Adrenal gland (tissue), 12 donors: ENCODE data around the gene KCNJ8. TPM values are rescaled to one million over a fixed set of nuclear protein-coding genes. Genes with fewer than 3 reads are reported as not detected.

Source experiments
- DNase-seq, 7 donors: peaks; one replicate each; pipeline ENCODE4 v3.0.0-alpha.2; 2019 to 2020
- H3K27ac ChIP-seq, 5 donors: fragments of 200-600 bp; sonication (generic) in 4 of 5; 1 replicate in 3 of 5; 2 replicates in 2 of 5; pipeline versions ENCODE4 v1.5.1 to v1.8.0; 2016 to 2020; ENCODE audit warnings: mild to moderate bottlenecking in 1 of 5
- H3K27me3 ChIP-seq: fragments of 200-600 bp; 2 replicates; pipeline ENCODE4 v1.8.0; 2021
- H3K36me3 ChIP-seq, 2 donors: fragments of 200-600 bp; replicated peaks in 1 of 2; 1 replicate in 1 of 2; 2 replicates in 1 of 2; pipeline versions ENCODE4 v1.5.1 to v1.8.0; 2018 to 2022
- H3K4me1 ChIP-seq, 2 donors: fragments of 200-600 bp; replicated peaks in 1 of 2; 1 replicate in 1 of 2; 2 replicates in 1 of 2; pipeline versions ENCODE4 v1.5.1 to v1.8.0; 2018 to 2021
- H3K4me3 ChIP-seq, 4 donors: fragments of 200-600 bp; sonication (generic) in 3 of 4; one replicate each; pipeline ENCODE4 v1.5.1; 2016 to 2018
- H3K9me3 ChIP-seq, 3 donors: fragments of 200-600 bp; sonication (generic) in 1 of 3; replicated peaks in 1 of 3; 1 replicate in 2 of 3; 2 replicates in 1 of 3; pipeline versions ENCODE4 v1.5.1 to v1.8.0; 2016 to 2021
- POLR2A ChIP-seq, 2 donors: fragments of 450-650 bp; IDR thresholded peaks; one replicate each; pipeline ENCODE4 v1.6.1; 2017; ENCODE audit warnings: antibody characterized with exemption in 2 of 2, mild to moderate bottlenecking in 2 of 2, moderate library complexity in 1 of 2
- WGBS, 4 donors: extraction: QIAGEN DNeasy Blood & Tissue Kit in 2 of 4; methylation state at CpG; one replicate each; pipeline versions ENCODE4 v1.1.5 to v1.1.7; 2013 to 2017; 5-methylcytosine and 5-hydroxymethylcytosine counted together
- intact Hi-C, 2 donors: fragments of 100-400 bp; cut with DNase I; formaldehyde crosslinking; loops; one replicate each; pipeline versions ENCODE4 v1.14.1 to v1.15.0; 2022 to 2023
- polyA plus RNA-seq, 3 donors: library from polyadenylated mRNA; stranded (reverse); fragments of 200-250 nt in 2 of 3; fragments of 350-450 nt in 1 of 3; fragmentation: Illumina TruSeq in 1 of 3; extraction: RNeasy Lipid Tissue Mini Kit (QIAGEN cat#74804) in 1 of 3; gene quantifications; one replicate each; pipeline ENCODE4 v1.2.3, GENCODE V29; 2013 to 2014
- total RNA-seq, 9 donors: library from RNA; depleted of rRNA in 4 of 9; stranded (reverse); fragments of >200 nt in 4 of 9; fragments of 120-200 nt in 1 of 9; fragmentation: NEBNext Ultra II Directional in 1 of 9; extraction: Animal tissue kit (Norgen Biotek cat#: 25700) in 1 of 9; gene quantifications; one replicate each; pipeline versions ENCODE4 v1.1.0 to v1.2.4, GENCODE V29; 2013 to 2023
- TF ChIP-seq, protein P1 (sequence below), 6 experiments: fragments of 450-650 bp in 4 of 6; fragments of 200-600 bp in 2 of 6; sonication (generic) in 1 of 6; IDR thresholded peaks; 1 replicate in 5 of 6; 2 replicates in 1 of 6; pipeline versions ENCODE4 v1.5.1 to v1.8.0; 2016 to 2021; ENCODE audit warnings: antibody characterized with exemption in 6 of 6, mild to moderate bottlenecking in 2 of 6, moderate library complexity in 1 of 6
- donor health status: healthy with polysubstance abuse.
- donor health status: Bipolar disorder and iron deficiency.
- donor health status: DM: yes; HTN: yes; CAD: no.
- donor health status: DM: no; HTN: no; CAD: no.
- donor health status: DM: no; HTN: no; CAD: no.
- donor health status: DM: yes; HTN: yes; CAD: no.

The KCNJ8 gene
- total and polyA plus RNA-seq, 12 donors: 7.9 to 70.5 (median 30.7) TPM

DNA sequence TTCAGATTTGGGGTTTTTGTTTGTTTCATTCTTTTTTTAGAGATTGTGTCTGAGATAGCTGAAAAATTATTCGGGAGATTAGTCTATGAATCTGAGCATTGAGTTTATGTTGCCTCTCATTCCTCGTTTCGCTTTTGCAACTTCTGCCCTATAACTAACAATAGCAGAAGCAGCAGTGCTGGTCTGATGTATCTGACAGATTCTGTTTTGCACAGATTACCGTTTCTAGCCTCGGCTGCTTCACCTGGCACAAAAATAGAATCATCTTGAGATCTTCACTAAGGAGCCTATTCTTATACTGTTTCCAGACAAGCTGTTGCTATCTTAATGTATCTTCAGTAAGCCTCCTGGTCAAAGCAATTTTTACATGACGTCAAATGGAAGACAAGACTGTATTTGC, 29.2 kb downstream of the KCNJ8 start:
- no peak for DNase-seq
- WGBS, 4 donors: 76 to 90% (median 83%) methylated on average over 6 of the region's 6 CpGs
- no peaks in the 10 kb centered on the region for H3K9me3 ChIP-seq
- H3K4me1 ChIP-seq: no peaks in the 10 kb centered on the region
- no peak for TF ChIP-seq POLR2A (IDR thresholded peaks at IDR 0.05)
- TF ChIP-seq, protein P1, sequence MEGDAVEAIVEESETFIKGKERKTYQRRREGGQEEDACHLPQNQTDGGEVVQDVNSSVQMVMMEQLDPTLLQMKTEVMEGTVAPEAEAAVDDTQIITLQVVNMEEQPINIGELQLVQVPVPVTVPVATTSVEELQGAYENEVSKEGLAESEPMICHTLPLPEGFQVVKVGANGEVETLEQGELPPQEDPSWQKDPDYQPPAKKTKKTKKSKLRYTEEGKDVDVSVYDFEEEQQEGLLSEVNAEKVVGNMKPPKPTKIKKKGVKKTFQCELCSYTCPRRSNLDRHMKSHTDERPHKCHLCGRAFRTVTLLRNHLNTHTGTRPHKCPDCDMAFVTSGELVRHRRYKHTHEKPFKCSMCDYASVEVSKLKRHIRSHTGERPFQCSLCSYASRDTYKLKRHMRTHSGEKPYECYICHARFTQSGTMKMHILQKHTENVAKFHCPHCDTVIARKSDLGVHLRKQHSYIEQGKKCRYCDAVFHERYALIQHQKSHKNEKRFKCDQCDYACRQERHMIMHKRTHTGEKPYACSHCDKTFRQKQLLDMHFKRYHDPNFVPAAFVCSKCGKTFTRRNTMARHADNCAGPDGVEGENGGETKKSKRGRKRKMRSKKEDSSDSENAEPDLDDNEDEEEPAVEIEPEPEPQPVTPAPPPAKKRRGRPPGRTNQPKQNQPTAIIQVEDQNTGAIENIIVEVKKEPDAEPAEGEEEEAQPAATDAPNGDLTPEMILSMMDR (IDR thresholded peaks at IDR 0.05): no peak
- H3K27me3 ChIP-seq: no peaks in the 10 kb centered on the region
- no peaks in the 10 kb centered on the region for H3K36me3 ChIP-seq
- H3K4me3 ChIP-seq: no peak overlapping the region
- intact Hi-C loops: no loop called here
- no peak overlapping the region for H3K27ac ChIP-seq

DNA sequence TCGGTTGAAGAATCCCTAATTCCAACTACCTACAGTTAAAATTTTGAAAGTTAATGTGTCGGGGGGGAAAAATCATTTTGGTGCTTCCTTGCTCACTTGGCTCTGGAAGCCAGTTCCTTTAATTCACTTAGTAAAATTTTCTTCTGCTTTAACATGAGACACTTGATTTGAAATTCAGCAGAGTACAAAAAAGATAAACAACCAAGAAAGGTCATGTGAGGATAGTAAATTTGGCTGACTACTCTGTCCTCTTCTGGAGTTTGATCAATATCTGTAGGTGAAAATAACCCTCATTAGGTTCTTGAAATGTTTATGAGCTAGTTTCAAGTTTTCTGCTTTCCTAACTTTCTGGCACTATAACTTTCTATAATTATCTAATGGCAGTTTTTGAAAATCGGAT, 43.4 kb downstream of the KCNJ8 start:
- no peak overlapping the region for H3K4me3 ChIP-seq
- no peak for DNase-seq
- WGBS, 4 donors: 70 to 79% (median 76%) methylated on average over 3 of the region's 3 CpGs
- no peaks in the 10 kb centered on the region for H3K36me3 ChIP-seq
- no peaks in the 10 kb centered on the region for H3K9me3 ChIP-seq
- no peaks in the 10 kb centered on the region for H3K27me3 ChIP-seq
- intact Hi-C loops: no loop called here
- H3K4me1 ChIP-seq: no peaks in the 10 kb centered on the region
- TF ChIP-seq, protein P1 (IDR thresholded peaks at IDR 0.05): no peak
- no peak for TF ChIP-seq POLR2A (IDR thresholded peaks at IDR 0.05)
- H3K27ac ChIP-seq: no peak overlapping the region

DNA sequence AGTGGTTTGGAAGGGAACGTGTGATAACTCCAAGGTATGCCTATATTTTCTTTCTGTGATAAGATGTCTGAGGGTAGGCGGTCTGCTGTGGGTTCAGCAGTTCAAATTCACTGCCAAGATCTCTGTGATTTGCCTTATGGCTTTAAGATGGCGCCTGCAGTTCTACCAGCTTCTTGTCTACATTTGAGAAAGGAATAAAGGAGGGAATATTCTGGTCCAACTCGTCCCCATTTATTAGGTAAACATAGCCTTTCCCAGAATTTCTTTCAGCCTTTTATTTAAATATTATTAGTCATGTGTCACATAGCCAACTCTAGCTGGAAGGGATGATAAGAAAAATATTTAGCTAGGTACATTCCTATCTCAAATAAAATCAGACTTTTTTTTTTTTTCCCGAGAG, 48.8 kb downstream of the KCNJ8 start:
- DNase-seq: no peak
- no peaks in the 10 kb centered on the region for H3K4me1 ChIP-seq

DNA sequence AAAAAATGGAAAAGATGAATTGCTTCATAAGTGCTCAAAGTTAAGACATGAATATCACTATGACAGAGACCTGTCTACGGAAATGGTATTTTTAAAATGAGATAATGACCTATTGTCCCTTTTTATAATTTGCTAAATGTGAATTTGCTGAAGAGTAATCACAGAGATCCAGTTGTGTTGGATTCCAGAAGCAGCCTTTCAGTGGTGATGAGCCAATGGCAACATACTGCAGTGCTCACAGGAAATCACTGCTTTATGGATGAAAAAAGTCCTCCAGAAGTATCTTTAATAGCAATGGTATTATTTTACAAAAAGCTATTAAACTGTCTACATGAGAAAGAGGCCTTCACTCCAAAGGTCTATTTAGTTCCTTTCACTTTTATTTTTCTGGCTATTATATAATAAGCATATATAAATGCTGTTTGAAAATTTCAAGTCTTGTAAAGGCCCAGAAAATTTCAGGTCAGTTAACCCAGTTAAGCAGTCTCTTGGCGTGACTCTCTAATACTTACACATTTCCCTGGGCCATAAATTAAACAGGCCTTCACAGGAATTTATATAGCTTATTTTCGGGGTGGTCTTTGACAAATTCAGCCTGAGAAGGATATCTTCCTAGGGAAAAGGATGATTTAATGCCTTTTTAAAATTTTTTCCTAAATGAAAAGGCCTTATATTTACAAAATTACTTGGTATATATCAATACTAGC, 55.4 kb downstream of the KCNJ8 start:
- Histone ChIP-seq H3K27me3 (no peaks in the 10 kb centered on the region), H3K36me3 (no peaks in the 10 kb centered on the region), H3K9me3 (no peaks in the 10 kb centered on the region), H3K4me1 (no peaks in the 10 kb centered on the region), H3K4me3 (no peak overlapping the region), H3K27ac (peak overlapping the region in 2 of 5 donors; percentile 23 to 36)
- intact Hi-C loops: no loop called here
- TF ChIP-seq POLR2A (IDR thresholded peaks at IDR 0.05): no peak
- TF ChIP-seq, protein P1 (IDR thresholded peaks at IDR 0.05): no peak
- WGBS, 4 donors: 68 to 69% (median 68%) methylated on average over 3 of the region's 3 CpGs
- peak in 1 of 7 donors; percentile 3 for DNase-seq

More for the DNA sequence above, 48.8 kb downstream of the KCNJ8 start:
- Histone ChIP-seq H3K4me3 (no peak overlapping the region), H3K36me3 (no peaks in the 10 kb centered on the region), H3K27me3 (no peaks in the 10 kb centered on the region), H3K27ac (no peak overlapping the region), H3K9me3 (no peaks in the 10 kb centered on the region)
- TF ChIP-seq, protein P1 (IDR thresholded peaks at IDR 0.05): no peak
- no peak for TF ChIP-seq POLR2A (IDR thresholded peaks at IDR 0.05)
- 63 to 67% (median 64%) methylated on average over 5 of the region's 5 CpGs for WGBS, 4 donors
- intact Hi-C loops: no loop called here
